Esophagus muscularis mucosa (tissue), 3 donors: ENCODE data around the gene NBEA.

Experiments used
- CTCF ChIP-seq, 3 experiments: fragments of 200-600 bp in 2 of 3; fragments of 450-650 bp in 1 of 3; sonication (generic) in 2 of 3; IDR thresholded peaks; one replicate each; pipeline ENCODE4 v1.5.1; 2017 to 2019; ENCODE audit warnings: antibody characterized with exemption in 3 of 3, mild to moderate bottlenecking in 2 of 3, moderate library complexity in 1 of 3
- POLR2A ChIP-seq: fragments of 450-650 bp; IDR thresholded peaks from one replicate; pipeline ENCODE4 v1.6.1; 2017; ENCODE audit warnings: antibody characterized with exemption, moderate library complexity, mild to moderate bottlenecking, low read depth

- TF ChIP-seq CTCF (IDR thresholded peaks at IDR 0.05) (no peak), POLR2A (no peak)
Measured at GRCh38 chr13:35136585-35136984, 194.5 kb downstream of the NBEA start.
